ENCODE data around the gene KBTBD12.
"Not testable (repeated sequence)": the region's sequence is repeated elsewhere in the genome, so short reads cannot be mapped to it uniquely, and the experiment has no call there.

KBTBD12 gene

GRCh38 chr3:127889461-127889863 lies 25.6 kb upstream of the KBTBD12 start:
- DNase-seq (no peak), ATAC-seq (replicated peaks) (peak; percentile 56 to 70)
- Mint-ChIP-seq H3K4me1 (peaks cover 9 to 20% of the 10 kb centered on the region in 2 donors), H3K27me3 (peaks cover 5 to 7% of the 10 kb centered on the region in 2 donors), H3K27ac (peak overlapping the region; percentile 82), H3K9me3 (peaks cover 16 to 31% of the 10 kb centered on the region in 2 donors), H3K36me3 (peaks cover 18 to 32% of the 10 kb centered on the region in 2 donors), H3K4me3 (no peak overlapping the region)

GRCh38 chr3:127889976-127890650 lies 24.9 kb upstream of the KBTBD12 start:
- Mint-ChIP-seq H3K27ac (peak overlapping the region; percentile 82), H3K4me3 (peak overlapping the region in 1 of 2 donors; percentile 1), H3K4me1 (peaks cover 9 to 20% of the 10 kb centered on the region in 2 donors), H3K27me3 (peaks cover 5 to 7% of the 10 kb centered on the region in 2 donors), H3K36me3 (peaks cover 18 to 32% of the 10 kb centered on the region in 2 donors), H3K9me3 (peaks cover 16 to 31% of the 10 kb centered on the region in 2 donors)
- ATAC-seq (replicated peaks) (peak; percentile 42 to 63), DNase-seq (no peak)

GRCh38 chr3:127890651-127891290 lies 24.3 kb upstream of the KBTBD12 start:
- ATAC-seq (replicated peaks) (peak; percentile 62 to 70), DNase-seq (peak; percentile 58)
- Mint-ChIP-seq H3K4me3 (peak overlapping the region in 1 of 2 donors; percentile 1), H3K27ac (peak overlapping the region; percentile 73), H3K9me3 (peaks cover 16 to 31% of the 10 kb centered on the region in 2 donors), H3K36me3 (peaks cover 18 to 32% of the 10 kb centered on the region in 2 donors), H3K4me1 (peaks cover 9 to 20% of the 10 kb centered on the region in 2 donors)
- not testable (repeated sequence) for H3K27me3 Mint-ChIP-seq

- H3K27me3 Mint-ChIP-seq = peaks cover 0 to 7% of the 10 kb centered on the region in 2 donors
- ATAC-seq (replicated peaks) (no peak), DNase-seq (no peak)
- H3K27ac Mint-ChIP-seq = no peak overlapping the region
- H3K9me3 Mint-ChIP-seq = peaks cover 14 to 23% of the 10 kb centered on the region in 2 donors
- peaks cover 8 to 22% of the 10 kb centered on the region in 2 donors for H3K4me1 Mint-ChIP-seq
- H3K36me3 Mint-ChIP-seq = peaks cover 18 to 20% of the 10 kb centered on the region in 2 donors
- no peak overlapping the region for H3K4me3 Mint-ChIP-seq
Measured at GRCh38 chr3:127894481-127894880, 20.6 kb upstream of the KBTBD12 start.

- ATAC-seq (replicated peaks) (peak; percentile 7 to 16), DNase-seq (no peak)
- peaks cover 11 to 22% of the 10 kb centered on the region in 2 donors for H3K4me1 Mint-ChIP-seq
- H3K4me3 Mint-ChIP-seq = no peak overlapping the region
- peaks cover 3 to 5% of the 10 kb centered on the region in 2 donors for H3K36me3 Mint-ChIP-seq
- H3K27me3 Mint-ChIP-seq = peaks cover 0 to 18% of the 10 kb centered on the region in 2 donors
- peaks cover 3 to 5% of the 10 kb centered on the region in 2 donors for H3K9me3 Mint-ChIP-seq
- H3K27ac Mint-ChIP-seq = peak overlapping the region; percentile 95
Measured at GRCh38 chr3:127899200-127899599, 15.8 kb upstream of the KBTBD12 start.

GRCh38 chr3:127899766-127900165 lies 15.3 kb upstream of the KBTBD12 start:
- H3K9me3 Mint-ChIP-seq = peaks cover 4 to 6% of the 10 kb centered on the region in 2 donors

GRCh38 chr3:127900536-127900935 lies 14.5 kb upstream of the KBTBD12 start:
- ATAC-seq (replicated peaks) = no peak
- H3K9me3 Mint-ChIP-seq = peaks cover 4 to 6% of the 10 kb centered on the region in 2 donors
- no peak for DNase-seq
- H3K27me3 Mint-ChIP-seq = peaks cover 10 to 23% of the 10 kb centered on the region in 2 donors
- no peak overlapping the region for H3K27ac Mint-ChIP-seq
- H3K4me3 Mint-ChIP-seq = no peak overlapping the region
- peaks cover 4 to 5% of the 10 kb centered on the region in 2 donors for H3K36me3 Mint-ChIP-seq
- H3K4me1 Mint-ChIP-seq = peaks cover 11 to 22% of the 10 kb centered on the region in 2 donors

More at GRCh38 chr3:127899766-127900165, 15.3 kb upstream of the KBTBD12 start:
- Mint-ChIP-seq H3K27me3 (peaks cover 2 to 21% of the 10 kb centered on the region in 2 donors), H3K27ac (peak overlapping the region; percentile 95), H3K36me3 (peaks cover 4 to 5% of the 10 kb centered on the region in 2 donors), H3K4me1 (peaks cover 11 to 22% of the 10 kb centered on the region in 2 donors), H3K4me3 (peak overlapping the region in 1 of 2 donors; percentile 4)
- DNase-seq (no peak), ATAC-seq (replicated peaks) (peak; percentile 77)

GRCh38 chr3:127902486-127902885 lies 12.5 kb upstream of the KBTBD12 start:
- H3K27ac Mint-ChIP-seq = no peak overlapping the region
- H3K4me1 Mint-ChIP-seq = peaks cover 12 to 22% of the 10 kb centered on the region in 2 donors
- DNase-seq (no peak), ATAC-seq (replicated peaks) (no peak)
- H3K4me3 Mint-ChIP-seq = no peak overlapping the region
- H3K9me3 Mint-ChIP-seq = peaks cover 4 to 6% of the 10 kb centered on the region in 2 donors
- peaks cover 10 to 23% of the 10 kb centered on the region in 2 donors for H3K27me3 Mint-ChIP-seq
- H3K36me3 Mint-ChIP-seq = peaks cover 4 to 5% of the 10 kb centered on the region in 2 donors

GRCh38 chr3:127903611-127904375 lies 11.2 kb upstream of the KBTBD12 start:
- no peak for DNase-seq
- H3K4me3 Mint-ChIP-seq = no peak overlapping the region
- H3K4me1 Mint-ChIP-seq = peaks cover 16 to 23% of the 10 kb centered on the region in 2 donors
- ATAC-seq (replicated peaks) = no peak
- peaks cover 4 to 5% of the 10 kb centered on the region in 2 donors for H3K36me3 Mint-ChIP-seq
- H3K27ac Mint-ChIP-seq = peak overlapping the region; percentile 42
- peaks cover 6 to 10% of the 10 kb centered on the region in 2 donors for H3K9me3 Mint-ChIP-seq
- peaks cover 10 to 23% of the 10 kb centered on the region in 2 donors for H3K27me3 Mint-ChIP-seq

- peaks cover 5 to 6% of the 10 kb centered on the region in 2 donors for H3K4me1 Mint-ChIP-seq
- H3K36me3 Mint-ChIP-seq = peaks cover 4 to 5% of the 10 kb centered on the region in 2 donors
- no peak for DNase-seq
- H3K27me3 Mint-ChIP-seq = peaks cover 12 to 29% of the 10 kb centered on the region in 2 donors
- no peak for ATAC-seq (replicated peaks)
- peaks cover 6 to 10% of the 10 kb centered on the region in 2 donors for H3K9me3 Mint-ChIP-seq
- no peak overlapping the region for H3K4me3 Mint-ChIP-seq
- no peak overlapping the region for H3K27ac Mint-ChIP-seq
Measured at GRCh38 chr3:127905556-127905955, 9.5 kb upstream of the KBTBD12 start.

GRCh38 chr3:127906653-127907052 lies 8.4 kb upstream of the KBTBD12 start:
- not testable (repeated sequence) for DNase-seq; H3K4me1 Mint-ChIP-seq; H3K36me3 Mint-ChIP-seq; H3K4me3 Mint-ChIP-seq; ATAC-seq (replicated peaks); H3K9me3 Mint-ChIP-seq; H3K27ac Mint-ChIP-seq
- H3K27me3 Mint-ChIP-seq = peaks cover 22 to 39% of the 10 kb centered on the region in 2 donors

- no peak for DNase-seq
- Mint-ChIP-seq H3K27ac (no peak overlapping the region), H3K9me3 (peaks cover 6 to 10% of the 10 kb centered on the region in 2 donors)
Measured at GRCh38 chr3:127908202-127908601, 6.8 kb upstream of the KBTBD12 start.

GRCh38 chr3:127908951-127909350 lies 6.1 kb upstream of the KBTBD12 start:
- no peak overlapping the region for H3K4me3 Mint-ChIP-seq

More at GRCh38 chr3:127908202-127908601, 6.8 kb upstream of the KBTBD12 start:
- Mint-ChIP-seq H3K4me1 (peaks cover 5 to 6% of the 10 kb centered on the region in 2 donors), H3K27me3 (peaks cover 31% of the 10 kb centered on the region in 2 donors), H3K36me3 (peaks cover 4 to 6% of the 10 kb centered on the region in 2 donors), H3K4me3 (no peak overlapping the region)
- peak; percentile 39 to 60 for ATAC-seq (replicated peaks)

GRCh38 chr3:127909646-127910045 lies 5.4 kb upstream of the KBTBD12 start:
- Mint-ChIP-seq H3K27me3 (peaks cover 34 to 44% of the 10 kb centered on the region in 2 donors), H3K4me1 (peaks cover 5 to 6% of the 10 kb centered on the region in 2 donors), H3K4me3 (no peak overlapping the region), H3K36me3 (peaks cover 0 to 6% of the 10 kb centered on the region in 2 donors), H3K27ac (no peak overlapping the region), H3K9me3 (peaks cover 6 to 9% of the 10 kb centered on the region in 2 donors)
- DNase-seq (no peak), ATAC-seq (replicated peaks) (no peak)

More at GRCh38 chr3:127908951-127909350, 6.1 kb upstream of the KBTBD12 start:
- H3K27me3 Mint-ChIP-seq = peaks cover 33 to 38% of the 10 kb centered on the region in 2 donors
- no peak for ATAC-seq (replicated peaks)
- peaks cover 5 to 6% of the 10 kb centered on the region in 2 donors for H3K4me1 Mint-ChIP-seq
- peaks cover 8 to 10% of the 10 kb centered on the region in 2 donors for H3K9me3 Mint-ChIP-seq
- DNase-seq = no peak
- H3K27ac Mint-ChIP-seq = no peak overlapping the region
- peaks cover 3 to 9% of the 10 kb centered on the region in 2 donors for H3K36me3 Mint-ChIP-seq
